PC-9 (cell line): ENCODE measurements around the gene ANKRD36C. TPM values are rescaled to one million over a fixed set of nuclear protein-coding genes. Genes with fewer than 3 reads are reported as not detected.
"Not testable (repeated sequence)": the region's sequence is repeated elsewhere in the genome, so short reads cannot be mapped to it uniquely, and the experiment has no call there.

ENCODE experiments used
- BruUV-seq: library from RNA; stranded (reverse); fragments of 400-500 nt; replicated peaks from 2 replicates; lab custom pipeline; 2021; lab: Mats Ljungman, UMichigan
- CTCF ChIA-PET: fragments of 300-600 bp; sonication (Branson Sonifier 250); formaldehyde crosslinking; loops from one replicate; lab custom pipeline; 2022; ENCODE audit warnings: antibody characterized with exemption; lab: Charles Lee
- POLR2A ChIA-PET: fragments of 300-600 bp; sonication (Branson Sonifier 250); formaldehyde crosslinking; loops from one replicate; lab custom pipeline; 2022; ENCODE audit warnings: antibody characterized with exemption; ENCODE audit not compliant: unreplicated experiment; lab: Charles Lee
- DNase-seq, 2 experiments: peaks; one replicate each; pipeline versions ENCODE4 v3.0.0 to v3.0.0-alpha.2; 2015 to 2022; ENCODE audit warnings: mixed read lengths in 1 of 2
- H2AFZ ChIP-seq: fragments of 200-600 bp; sonication (generic); 2 replicates; pipeline ENCODE4 v1.8.1; 2017; ENCODE audit warnings: antibody characterized with exemption
- H3F3A ChIP-seq: fragments of 200-600 bp; sonication (generic); 2 replicates; pipeline ENCODE4 v1.8.1; 2017; ENCODE audit warnings: antibody characterized with exemption, mild to moderate bottlenecking, low read depth; ENCODE audit not compliant: insufficient read depth
- H3K27ac ChIP-seq: fragments of 200-600 bp; sonication (generic); 2 replicates; pipeline ENCODE4 v1.6.1; 2016; ENCODE audit warnings: mixed run types
- H3K27me3 ChIP-seq: fragments of 200-600 bp; sonication (generic); 2 replicates; pipeline ENCODE4 v1.6.1; 2016; ENCODE audit warnings: low read depth, mixed run types; ENCODE audit not compliant: insufficient read depth
- H3K36me3 ChIP-seq: fragments of 200-600 bp; sonication (generic); 2 replicates; pipeline ENCODE4 v1.6.1; 2016; ENCODE audit warnings: low read depth, mixed run types
- H3K4me1 ChIP-seq: fragments of 200-600 bp; sonication (generic); replicated peaks from 2 replicates; pipeline ENCODE4 v1.6.1; 2016; ENCODE audit warnings: mixed run types; ENCODE audit not compliant: insufficient read depth
- H3K4me2 ChIP-seq: fragments of 200-600 bp; sonication (generic); 2 replicates; pipeline ENCODE4 v1.6.1; 2017; ENCODE audit warnings: mixed run types
- H3K4me3 ChIP-seq: fragments of 200-600 bp; sonication (generic); 2 replicates; pipeline ENCODE4 v1.6.1; 2016; ENCODE audit warnings: mixed run types
- H3K79me2 ChIP-seq: fragments of 200-600 bp; sonication (generic); 2 replicates; pipeline ENCODE4 v1.6.1; 2017; ENCODE audit warnings: low read depth, mixed run types
- H3K9me2 ChIP-seq: fragments of 200-600 bp; sonication (generic); 2 replicates; pipeline ENCODE4 v1.8.1; 2017; ENCODE audit warnings: mild to moderate bottlenecking; ENCODE audit not compliant: insufficient read depth
- H3K9me3 ChIP-seq: fragments of 200-600 bp; sonication (generic); 2 replicates; pipeline ENCODE4 v1.8.1; 2016; ENCODE audit warnings: low read depth; ENCODE audit not compliant: insufficient read depth
- H4K20me1 ChIP-seq: fragments of 200-600 bp; sonication (generic); 2 replicates; pipeline ENCODE4 v1.8.1; 2017; ENCODE audit not compliant: insufficient read depth
- EZH2 ChIP-seq: fragments of 200-600 bp; sonication (generic); IDR thresholded peaks from 2 replicates; pipeline ENCODE4 v1.8.0; 2017; ENCODE audit warnings: antibody characterized with exemption, low read depth
- intact Hi-C: fragments of 100-400 bp; cut with micrococcal nuclease; formaldehyde crosslinking; loops from one replicate; pipeline ENCODE4 v1.10.0; 2022; ENCODE audit not compliant: unreplicated experiment
- total RNA-seq: library from RNA; stranded (reverse); gene quantifications from 2 replicates; pipeline ENCODE4 v1.2.3, GENCODE V29; 2021
- TF ChIP-seq, protein P1 (sequence below): fragments of 200-600 bp; sonication (generic); conservative IDR thresholded peaks from 2 replicates; pipeline ENCODE4 v1.6.1; 2017; ENCODE audit warnings: mixed run types, antibody characterized with exemption, mild to moderate bottlenecking, moderate library complexity

Gene ANKRD36C
- total RNA-seq, 1 experiment from 2014 or later = 28.3 TPM

DNA sequence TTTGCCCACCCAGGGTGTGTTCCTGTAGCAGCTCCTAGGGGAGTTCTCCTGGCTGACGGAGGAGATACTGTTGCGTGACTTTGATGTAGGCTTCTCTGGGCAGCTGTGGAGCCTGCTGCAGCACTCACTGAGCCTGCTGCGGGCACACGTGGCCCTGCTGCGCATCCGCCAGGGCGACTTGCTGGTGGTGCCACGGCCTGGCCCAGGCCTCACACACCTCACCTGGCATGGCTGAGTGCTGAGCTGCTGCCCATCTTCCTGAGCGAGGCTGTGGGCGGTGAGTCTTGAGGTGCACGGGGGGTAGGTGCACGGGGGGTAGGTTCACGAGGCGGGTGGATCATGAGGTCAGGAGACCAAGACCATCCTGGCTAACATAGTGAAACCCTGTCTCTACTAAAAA is 191.7 kb downstream of the ANKRD36C start:
- TF ChIP-seq EZH2 = no peak
- TF ChIP-seq, protein P1, sequence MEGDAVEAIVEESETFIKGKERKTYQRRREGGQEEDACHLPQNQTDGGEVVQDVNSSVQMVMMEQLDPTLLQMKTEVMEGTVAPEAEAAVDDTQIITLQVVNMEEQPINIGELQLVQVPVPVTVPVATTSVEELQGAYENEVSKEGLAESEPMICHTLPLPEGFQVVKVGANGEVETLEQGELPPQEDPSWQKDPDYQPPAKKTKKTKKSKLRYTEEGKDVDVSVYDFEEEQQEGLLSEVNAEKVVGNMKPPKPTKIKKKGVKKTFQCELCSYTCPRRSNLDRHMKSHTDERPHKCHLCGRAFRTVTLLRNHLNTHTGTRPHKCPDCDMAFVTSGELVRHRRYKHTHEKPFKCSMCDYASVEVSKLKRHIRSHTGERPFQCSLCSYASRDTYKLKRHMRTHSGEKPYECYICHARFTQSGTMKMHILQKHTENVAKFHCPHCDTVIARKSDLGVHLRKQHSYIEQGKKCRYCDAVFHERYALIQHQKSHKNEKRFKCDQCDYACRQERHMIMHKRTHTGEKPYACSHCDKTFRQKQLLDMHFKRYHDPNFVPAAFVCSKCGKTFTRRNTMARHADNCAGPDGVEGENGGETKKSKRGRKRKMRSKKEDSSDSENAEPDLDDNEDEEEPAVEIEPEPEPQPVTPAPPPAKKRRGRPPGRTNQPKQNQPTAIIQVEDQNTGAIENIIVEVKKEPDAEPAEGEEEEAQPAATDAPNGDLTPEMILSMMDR = no peak
- ChIA-PET POLR2A (no interaction called here), CTCF (no interaction called here)
- H3K9me3 ChIP-seq = no peaks in the 10 kb centered on the region
- H3K9me2 ChIP-seq = no peaks in the 10 kb centered on the region
- H2AFZ ChIP-seq = no peak overlapping the region
- no peaks in the 10 kb centered on the region for H4K20me1 ChIP-seq
- no peak overlapping the region for H3K4me2 ChIP-seq
- H3F3A ChIP-seq = no peaks in the 10 kb centered on the region
- DNase-seq = peak in 1 of 2 experiments; percentile 22
- no peaks in the 10 kb centered on the region for H3K79me2 ChIP-seq
- H3K36me3 ChIP-seq = no peaks in the 10 kb centered on the region
- BruUV-seq = no TSS peak
- H3K27me3 ChIP-seq = peaks cover 4% of the 10 kb centered on the region; the same call in 1 of the 2 replicates
- intact Hi-C loops = no loop called here
- no peak overlapping the region for H3K4me3 ChIP-seq
- no peak overlapping the region for H3K27ac ChIP-seq
- no peaks in the 10 kb centered on the region for H3K4me1 ChIP-seq

DNA sequence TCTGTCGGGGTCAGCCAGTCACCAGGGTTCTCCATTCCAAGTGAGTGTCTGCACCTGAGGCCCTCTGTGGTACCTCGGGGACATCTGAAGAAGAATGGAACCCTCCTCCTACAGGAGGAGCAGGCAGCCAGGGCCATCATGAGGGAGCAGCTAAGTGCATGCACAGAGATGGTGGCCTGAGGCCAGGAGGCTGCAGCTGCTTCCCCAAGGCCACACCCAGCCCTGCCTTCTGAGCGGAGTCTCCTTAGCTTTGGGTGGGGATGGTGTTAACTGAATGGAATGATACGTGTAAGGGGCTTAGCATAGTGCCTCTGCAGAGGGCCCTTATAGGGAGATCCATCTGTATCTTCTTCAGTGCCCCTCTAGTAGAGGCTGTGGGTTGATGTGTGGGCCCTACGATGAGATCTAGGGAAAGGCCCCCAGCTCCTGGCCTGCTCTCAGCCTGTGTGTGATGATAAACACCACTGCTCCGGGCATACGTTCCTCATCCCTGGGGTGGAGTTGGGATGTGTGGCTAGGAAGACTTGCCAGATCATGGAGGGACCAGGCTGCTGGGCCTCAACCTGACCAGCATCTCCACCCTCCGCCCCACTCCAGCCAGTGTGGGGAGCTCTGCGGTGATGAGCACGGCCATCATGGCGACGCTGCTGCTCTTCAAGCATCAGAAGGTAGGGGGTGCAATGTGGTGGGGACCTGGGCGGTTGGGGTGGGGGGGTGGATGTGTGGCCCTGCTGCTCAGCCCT is 192.3 kb downstream of the ANKRD36C start:
- intact Hi-C loops, POLR2A ChIA-PET, H4K20me1 ChIP-seq, H3K4me2 ChIP-seq, H3K9me2 ChIP-seq, H3K9me3 ChIP-seq, H3K4me3 ChIP-seq, H3F3A ChIP-seq, H2AFZ ChIP-seq, DNase-seq, H3K79me2 ChIP-seq, CTCF ChIA-PET, H3K36me3 ChIP-seq, H3K27ac ChIP-seq, H3K4me1 ChIP-seq, BruUV-seq, H3K27me3 ChIP-seq: not testable (repeated sequence)

DNA sequence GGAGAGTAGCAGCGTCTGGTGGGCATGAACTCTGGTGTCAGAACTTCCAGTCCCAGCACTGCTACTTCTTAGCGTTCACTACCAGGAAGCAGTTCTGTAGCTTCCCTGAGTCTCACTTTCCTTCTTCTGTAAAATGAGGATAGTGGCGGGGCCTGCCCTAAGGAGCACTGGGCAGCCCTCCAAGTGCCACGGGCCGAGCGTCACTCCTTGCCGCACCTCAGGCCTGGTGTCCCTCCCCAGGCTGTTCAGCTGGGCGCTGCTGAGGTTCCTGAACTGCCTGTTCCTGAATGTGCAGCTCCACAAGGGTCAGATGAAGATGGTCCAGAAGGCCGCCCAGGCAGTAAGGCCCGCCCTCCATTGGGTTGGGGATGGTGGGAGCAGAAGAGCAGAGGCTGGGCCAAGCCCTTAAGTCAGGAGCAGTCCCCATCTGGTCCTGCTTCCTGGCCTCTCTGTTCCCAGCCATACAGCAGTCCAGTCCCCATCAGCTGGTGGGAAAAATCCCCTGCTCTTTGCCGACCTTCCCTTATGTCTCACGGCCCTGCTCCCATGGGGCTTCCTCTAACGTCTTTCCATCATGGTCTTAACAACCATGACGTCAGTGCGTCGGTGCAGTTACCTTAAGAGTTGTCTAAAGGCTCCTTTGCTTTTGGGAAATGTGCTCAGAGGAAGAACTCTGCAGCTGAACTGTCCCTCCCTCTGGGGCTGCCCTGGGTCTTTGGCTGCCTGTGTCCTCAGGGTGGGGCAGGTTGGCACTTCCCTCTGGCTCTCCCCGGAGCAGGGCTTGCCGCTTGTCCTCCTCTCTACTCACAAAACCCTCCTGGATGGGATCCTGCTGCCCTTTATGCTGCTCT is 195.2 kb downstream of the ANKRD36C start:
- H3K9me2 ChIP-seq, H4K20me1 ChIP-seq, H3K4me3 ChIP-seq, H3K27ac ChIP-seq, H3K27me3 ChIP-seq, H3K79me2 ChIP-seq, H3K36me3 ChIP-seq, POLR2A ChIA-PET, H2AFZ ChIP-seq, DNase-seq, H3K4me2 ChIP-seq, H3K9me3 ChIP-seq, BruUV-seq, H3F3A ChIP-seq, H3K4me1 ChIP-seq, CTCF ChIA-PET, intact Hi-C loops: not testable (repeated sequence)

DNA sequence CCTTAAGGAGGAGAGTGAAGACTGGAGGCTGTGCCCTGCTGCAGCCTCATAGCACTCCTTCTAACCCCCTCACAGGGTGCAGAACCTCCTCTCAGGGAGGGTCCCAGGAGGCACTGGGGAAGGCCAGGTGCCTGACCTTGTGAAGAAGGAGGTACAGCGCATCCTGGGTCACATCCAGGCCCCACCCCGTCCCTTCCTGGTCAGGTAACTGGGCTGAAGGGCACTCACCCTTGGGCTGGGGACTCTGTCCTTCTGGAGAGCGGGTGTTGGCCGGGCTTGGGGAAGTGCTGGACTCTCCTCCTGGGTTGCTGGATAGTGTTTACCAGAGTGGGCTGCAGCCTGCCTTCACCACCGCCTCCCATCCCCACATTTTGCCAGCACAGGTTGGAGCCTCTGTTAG is 197.7 kb downstream of the ANKRD36C start:
- not testable (repeated sequence) for H3K9me2 ChIP-seq, BruUV-seq

DNA sequence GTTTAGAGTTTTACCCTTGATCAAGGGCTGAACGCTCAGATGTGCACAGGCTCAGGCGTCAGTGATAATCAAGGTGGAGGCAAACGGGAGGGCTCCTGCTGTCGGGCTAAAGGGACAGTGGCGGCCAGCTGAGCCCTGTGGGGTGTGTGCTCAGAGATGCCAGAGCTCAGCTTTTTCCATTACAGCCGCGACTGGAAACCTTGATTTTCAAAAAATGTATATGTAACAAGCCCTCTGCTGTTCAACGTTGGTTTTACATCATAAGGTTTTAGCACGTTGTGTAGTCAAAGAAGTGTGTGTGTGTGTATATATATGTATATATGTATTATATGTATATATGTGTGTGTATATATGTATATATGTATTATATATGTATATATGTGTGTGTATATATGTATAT is 201.4 kb downstream of the ANKRD36C start:
- DNase-seq, intact Hi-C loops, POLR2A ChIA-PET: not testable (repeated sequence)

More for the DNA sequence above, 197.7 kb downstream of the ANKRD36C start:
- H3K4me2 ChIP-seq, H3K9me3 ChIP-seq, H4K20me1 ChIP-seq, DNase-seq, H3K4me3 ChIP-seq, H2AFZ ChIP-seq, H3F3A ChIP-seq, intact Hi-C loops, H3K4me1 ChIP-seq, H3K36me3 ChIP-seq, H3K27ac ChIP-seq, H3K27me3 ChIP-seq, CTCF ChIA-PET, H3K79me2 ChIP-seq, POLR2A ChIA-PET: not testable (repeated sequence)

DNA sequence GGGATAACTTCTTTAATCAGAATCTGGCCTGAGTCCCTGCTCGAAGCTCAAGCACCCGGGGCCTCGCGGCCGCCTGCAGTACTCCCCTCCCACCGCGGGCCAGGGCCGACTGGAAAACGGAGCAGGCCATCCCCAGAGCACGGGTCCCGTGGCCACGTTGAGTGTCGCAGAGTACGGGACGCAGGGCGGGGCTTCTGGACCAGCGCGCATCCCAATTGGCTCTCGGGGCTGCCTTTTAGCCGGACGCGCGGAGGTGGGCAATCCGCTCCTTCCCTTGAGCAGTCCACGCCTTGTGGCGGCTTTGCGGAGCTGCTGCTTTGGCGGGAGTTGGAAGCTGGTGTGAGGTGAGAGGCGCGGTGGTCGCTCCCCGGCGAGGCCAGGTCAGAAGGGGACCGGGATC is 202.2 kb downstream of the ANKRD36C start:
- H2AFZ ChIP-seq, DNase-seq, H3K79me2 ChIP-seq, H3K4me3 ChIP-seq, H3K27me3 ChIP-seq, H3K9me3 ChIP-seq, POLR2A ChIA-PET, H3K36me3 ChIP-seq, H3K27ac ChIP-seq, CTCF ChIA-PET, H3K9me2 ChIP-seq, BruUV-seq, H3F3A ChIP-seq, H3K4me1 ChIP-seq, H3K4me2 ChIP-seq, H4K20me1 ChIP-seq, intact Hi-C loops: not testable (repeated sequence)

More for the DNA sequence above, 201.4 kb downstream of the ANKRD36C start:
- H4K20me1 ChIP-seq, H3K4me1 ChIP-seq, H3K4me3 ChIP-seq, H3K9me3 ChIP-seq, CTCF ChIA-PET, H3K4me2 ChIP-seq, H3K36me3 ChIP-seq, H2AFZ ChIP-seq, H3K9me2 ChIP-seq, H3K79me2 ChIP-seq, BruUV-seq, H3K27me3 ChIP-seq, H3F3A ChIP-seq, H3K27ac ChIP-seq: not testable (repeated sequence)
